ENCODE data around the gene MCMBP. TPM values are rescaled to one million over a fixed set of nuclear protein-coding genes. Genes with fewer than 3 reads are reported as not detected.

The MCMBP gene
- total and polyA plus RNA-seq, 3 donors from 2014 or later, result 42.3 to 47.9 (median 47.4) TPM

DNA sequence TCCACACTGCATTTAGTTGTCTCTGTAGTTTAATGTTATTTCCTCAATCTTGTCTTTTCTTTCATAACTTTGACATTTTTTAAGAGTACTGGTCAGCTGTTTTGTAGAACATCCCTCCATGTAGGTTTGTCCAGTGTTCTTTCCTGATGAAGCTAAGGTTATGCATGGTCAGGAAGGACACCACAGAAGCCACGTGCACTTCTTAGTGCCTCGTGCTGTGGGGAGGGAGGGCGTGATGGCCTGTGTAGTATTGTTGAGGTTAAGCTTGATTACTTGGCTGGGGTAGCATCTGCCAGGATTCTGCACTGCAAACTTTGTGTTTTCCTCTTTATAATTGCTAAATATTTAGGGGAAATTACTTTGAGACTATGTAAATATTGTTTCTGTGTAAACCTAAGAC, 48.3 kb downstream of the MCMBP start:
- TF ChIP-seq, protein P1, sequence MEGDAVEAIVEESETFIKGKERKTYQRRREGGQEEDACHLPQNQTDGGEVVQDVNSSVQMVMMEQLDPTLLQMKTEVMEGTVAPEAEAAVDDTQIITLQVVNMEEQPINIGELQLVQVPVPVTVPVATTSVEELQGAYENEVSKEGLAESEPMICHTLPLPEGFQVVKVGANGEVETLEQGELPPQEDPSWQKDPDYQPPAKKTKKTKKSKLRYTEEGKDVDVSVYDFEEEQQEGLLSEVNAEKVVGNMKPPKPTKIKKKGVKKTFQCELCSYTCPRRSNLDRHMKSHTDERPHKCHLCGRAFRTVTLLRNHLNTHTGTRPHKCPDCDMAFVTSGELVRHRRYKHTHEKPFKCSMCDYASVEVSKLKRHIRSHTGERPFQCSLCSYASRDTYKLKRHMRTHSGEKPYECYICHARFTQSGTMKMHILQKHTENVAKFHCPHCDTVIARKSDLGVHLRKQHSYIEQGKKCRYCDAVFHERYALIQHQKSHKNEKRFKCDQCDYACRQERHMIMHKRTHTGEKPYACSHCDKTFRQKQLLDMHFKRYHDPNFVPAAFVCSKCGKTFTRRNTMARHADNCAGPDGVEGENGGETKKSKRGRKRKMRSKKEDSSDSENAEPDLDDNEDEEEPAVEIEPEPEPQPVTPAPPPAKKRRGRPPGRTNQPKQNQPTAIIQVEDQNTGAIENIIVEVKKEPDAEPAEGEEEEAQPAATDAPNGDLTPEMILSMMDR (IDR thresholded peaks at IDR 0.05), result no peak
- no peak for TF ChIP-seq POLR2A (IDR thresholded peaks at IDR 0.05)
- WGBS, 2 donors, result 81 to 88% methylated on average over 3 of the region's 3 CpGs
- no peak for DNase-seq
- H3K4me1 ChIP-seq, result no peaks in the 10 kb centered on the region
- H3K4me3 ChIP-seq, result no peak overlapping the region
- intact Hi-C loops (cut with DNase I; ENCODE audit: low total_unique reads), result loop anchor here (10.0 kb wide), 1 partner anchor 81 kb away; no protein-coding TSS in a partner anchor
- H3K9me3 ChIP-seq, result no peaks in the 10 kb centered on the region
- no peaks in the 10 kb centered on the region for H3K27me3 ChIP-seq
- no peak overlapping the region for H3K27ac ChIP-seq
- H3K36me3 ChIP-seq (ENCODE audit: low read depth, missing control alignments), result no peaks in the 10 kb centered on the region

DNA sequence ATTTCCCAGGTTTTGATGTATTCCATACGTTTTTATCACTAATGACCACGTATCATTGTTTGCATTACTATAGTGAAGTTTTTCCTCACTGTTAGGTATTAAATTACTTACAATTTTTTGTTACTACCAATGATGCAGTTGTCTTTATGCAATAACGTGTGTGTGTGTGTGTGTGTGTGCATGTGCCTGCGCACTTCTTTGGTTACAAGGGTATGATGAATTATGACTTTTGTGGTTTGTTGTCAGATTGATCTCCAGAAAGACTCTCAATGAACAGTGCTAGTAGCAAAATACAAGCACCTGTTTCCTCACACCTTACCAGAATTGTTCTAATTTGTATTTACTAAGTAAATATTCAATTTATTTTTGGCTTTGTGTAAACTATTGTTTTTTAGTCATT, 51.5 kb downstream of the MCMBP start:
- Histone ChIP-seq H3K9me3 (no peaks in the 10 kb centered on the region), H3K4me3 (no peak overlapping the region), H3K27me3 (no peaks in the 10 kb centered on the region), H3K27ac (no peak overlapping the region), H3K4me1 (no peaks in the 10 kb centered on the region), H3K36me3 (ENCODE audit: low read depth, missing control alignments) (no peaks in the 10 kb centered on the region)
- no peak for DNase-seq
- WGBS, 2 donors, result 79 to 82% methylated on average over 4 of the region's 4 CpGs
- no peak for TF ChIP-seq POLR2A (IDR thresholded peaks at IDR 0.05)
- TF ChIP-seq, protein P1 (IDR thresholded peaks at IDR 0.05), result no peak
- intact Hi-C loops (cut with DNase I; ENCODE audit: low total_unique reads), result loop anchor here (10.0 kb wide), 1 partner anchor 84 kb away; no protein-coding TSS in a partner anchor

DNA sequence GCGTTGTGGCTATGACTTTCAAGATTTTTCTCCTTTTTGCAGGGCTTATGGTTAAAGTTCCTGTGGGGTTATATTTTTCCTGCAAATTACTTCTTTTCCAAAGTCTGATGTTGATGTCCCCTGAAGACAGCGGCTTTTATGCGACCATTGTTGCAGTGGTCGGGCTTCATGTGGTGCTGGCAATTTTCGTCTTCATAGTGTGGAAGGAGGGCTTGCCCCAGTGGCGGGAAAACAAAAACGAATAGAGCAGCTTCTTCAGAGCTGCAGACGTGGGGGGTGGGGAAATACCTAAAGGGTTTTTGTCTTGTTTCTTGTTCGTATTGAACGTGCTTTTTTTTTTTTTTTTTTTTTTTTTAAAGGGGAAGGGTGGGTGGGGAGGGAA, 53.8 kb downstream of the MCMBP start:
- Histone ChIP-seq H3K4me3 (peak overlapping the region; percentile 51 to 60), H3K36me3 (ENCODE audit: low read depth, missing control alignments) (no peaks in the 10 kb centered on the region), H3K4me1 (no peaks in the 10 kb centered on the region), H3K27ac (peak overlapping the region in 1 of 2 donors; percentile 17), H3K9me3 (no peaks in the 10 kb centered on the region), H3K27me3 (no peaks in the 10 kb centered on the region)
- DNase-seq, result peak; percentile 22
- 36 to 45% methylated on average over 10 of the region's 10 CpGs for WGBS, 2 donors
- intact Hi-C loops (cut with DNase I; ENCODE audit: low total_unique reads), result no loop called here
- TF ChIP-seq, protein P1 (IDR thresholded peaks at IDR 0.05), result no peak
- no peak for TF ChIP-seq POLR2A (IDR thresholded peaks at IDR 0.05)

DNA sequence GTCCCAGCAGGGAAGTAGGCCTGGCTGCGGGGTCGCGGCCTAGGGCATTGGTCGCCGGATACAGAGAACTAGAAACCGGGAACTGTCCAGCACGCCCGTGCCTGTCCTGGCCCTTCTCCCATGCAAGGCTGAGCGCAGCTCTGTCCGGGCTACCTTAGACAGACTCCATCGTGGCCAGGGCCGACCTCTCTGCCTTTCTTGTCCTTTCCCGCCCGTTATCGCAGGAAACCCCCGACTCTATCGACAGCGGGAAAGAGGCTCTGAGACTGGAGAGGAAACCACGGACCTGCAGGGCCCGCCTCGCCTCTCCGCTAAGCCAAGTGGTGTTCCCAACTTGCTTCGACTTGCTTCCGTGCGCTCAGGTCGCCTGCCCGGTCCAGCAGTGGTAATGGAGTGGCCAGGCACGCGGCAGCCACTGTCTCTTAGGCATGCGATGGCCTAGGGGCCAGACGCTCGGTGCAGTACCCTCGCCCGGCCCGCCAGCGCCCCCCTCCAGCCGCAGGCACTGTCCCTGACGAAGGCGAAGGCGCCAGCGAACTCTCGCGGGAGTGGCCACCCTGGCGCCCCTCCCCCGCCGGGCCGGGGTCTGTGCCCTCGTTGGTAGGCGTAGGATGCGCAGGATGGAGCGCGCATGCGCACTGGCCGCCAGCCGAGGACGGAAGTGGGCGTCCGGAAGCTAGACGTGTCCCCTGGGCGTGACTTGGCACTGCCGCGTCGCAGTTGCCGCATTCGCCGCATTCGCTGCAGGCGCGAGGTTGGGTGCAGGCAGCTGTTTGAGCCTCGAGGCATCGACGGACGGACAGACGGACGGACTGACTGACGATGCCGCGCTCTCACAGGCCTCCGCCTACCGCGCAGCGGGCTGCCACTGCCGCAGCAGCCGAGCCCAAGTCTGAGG, 54.4 kb downstream of the MCMBP start:
- Histone ChIP-seq H3K9me3 (no peaks in the 10 kb centered on the region), H3K4me1 (no peaks in the 10 kb centered on the region), H3K27me3 (no peaks in the 10 kb centered on the region), H3K27ac (peak overlapping the region; percentile 17 to 22), H3K4me3 (peak overlapping the region; percentile 51 to 60), H3K36me3 (ENCODE audit: low read depth, missing control alignments) (no peaks in the 10 kb centered on the region)
- peak; percentile 87 for DNase-seq
- TF ChIP-seq, protein P1 (IDR thresholded peaks at IDR 0.05), result peak in 1 of 3 experiments; percentile 2
- TF ChIP-seq POLR2A (IDR thresholded peaks at IDR 0.05), result no peak
- intact Hi-C loops (cut with DNase I; ENCODE audit: low total_unique reads), result no loop called here
- 58 to 65% methylated on average over 54 to 83 of the region's 84 CpGs for WGBS, 2 donors

Measured in testis (tissue), 3 donors.